Left ventricle myocardium inferior (tissue), 1 donor: Measurements from ENCODE around the gene MICAL1. TPM values are rescaled to one million over a fixed set of nuclear protein-coding genes. Genes with fewer than 3 reads are reported as not detected.
A peak's percentile ranks its signal among the peaks of the same experiment; 100 is the strongest.
"Not testable (repeated sequence)": the region's sequence is repeated elsewhere in the genome, so short reads cannot be mapped to it uniquely, and the experiment has no call there.

ENCODE experiments used
- DNase-seq: peaks from one replicate; pipeline ENCODE4 v3.0.0-alpha.2; 2020
- H3K27ac ChIP-seq: fragments of 200-600 bp; replicated peaks from 2 replicates; pipeline ENCODE4 v1.8.0; 2021
- H3K27me3 ChIP-seq: fragments of 200-600 bp; 2 replicates; pipeline ENCODE4 v1.8.0; 2021; ENCODE audit warnings: low read depth
- H3K36me3 ChIP-seq: fragments of 200-600 bp; 2 replicates; pipeline ENCODE4 v1.8.0; 2021
- H3K4me1 ChIP-seq: fragments of 200-600 bp; 2 replicates; pipeline ENCODE4 v1.8.0; 2021
- H3K4me3 ChIP-seq: fragments of 200-600 bp; 2 replicates; pipeline ENCODE4 v1.8.0; 2021; ENCODE audit warnings: mild to moderate bottlenecking, moderate library complexity
- H3K9me3 ChIP-seq: fragments of 200-600 bp; replicated peaks from 2 replicates; pipeline ENCODE4 v1.8.0; 2021
- CTCF ChIP-seq: fragments of 200-600 bp; IDR thresholded peaks from 2 replicates; pipeline ENCODE4 v1.8.0; 2021; ENCODE audit warnings: antibody characterized with exemption, mild to moderate bottlenecking, borderline replicate concordance
- intact Hi-C: fragments of 100-400 bp; cut with micrococcal nuclease; formaldehyde crosslinking; loops from one replicate; pipeline ENCODE4 v1.11.0; 2022
- total RNA-seq: library from RNA; stranded (reverse); fragmentation: NEBNext Ultra II Directional; extraction: Animal tissue kit (Norgen Biotek cat#: 25700); gene quantifications from one replicate; pipeline ENCODE4 v1.2.1, GENCODE V29; 2021
- donor health status: DM: no; HTN: yes; CAD: no; lungs with severe emphysema.

The MICAL1 gene
- total RNA-seq, 1 donor from 2014 or later = 5.6 TPM

GRCh38 chr6:109469591-109470189, 14.1 kb upstream of the MICAL1 start:
- no peak for DNase-seq
- Histone ChIP-seq H3K4me3 (no peak overlapping the region), H3K9me3 (no peaks in the 10 kb centered on the region), H3K36me3 (peaks cover 86% of the 10 kb centered on the region), H3K27me3 (no peaks in the 10 kb centered on the region), H3K4me1 (peaks cover 13% of the 10 kb centered on the region), H3K27ac (no peak overlapping the region)
- TF ChIP-seq CTCF = no peak
- intact Hi-C loops = no loop called here

- TF ChIP-seq CTCF = no peak
Observed at GRCh38 chr6:109467696-109468095, 12.1 kb upstream of the MICAL1 start.

GRCh38 chr6:109466212-109466923, 10.8 kb upstream of the MICAL1 start:
- peaks cover 75% of the 10 kb centered on the region for H3K36me3 ChIP-seq
- H3K27ac ChIP-seq = peak overlapping the region; percentile 20
- TF ChIP-seq CTCF = no peak
- peaks cover 13% of the 10 kb centered on the region for H3K4me1 ChIP-seq
- intact Hi-C loops = no loop called here
- no peaks in the 10 kb centered on the region for H3K27me3 ChIP-seq
- H3K9me3 ChIP-seq = no peaks in the 10 kb centered on the region
- DNase-seq = no peak
- no peak overlapping the region for H3K4me3 ChIP-seq

More at GRCh38 chr6:109467696-109468095, 12.1 kb upstream of the MICAL1 start:
- Histone ChIP-seq H3K4me3 (no peak overlapping the region), H3K4me1 (peaks cover 13% of the 10 kb centered on the region), H3K36me3 (peaks cover 76% of the 10 kb centered on the region), H3K27me3 (no peaks in the 10 kb centered on the region), H3K27ac (no peak overlapping the region), H3K9me3 (no peaks in the 10 kb centered on the region)
- DNase-seq = no peak
- intact Hi-C loops = no loop called here

- no peak for TF ChIP-seq CTCF
- H3K36me3 ChIP-seq = peaks cover 75% of the 10 kb centered on the region
- DNase-seq = no peak
Observed at GRCh38 chr6:109465772-109466171, 10.2 kb upstream of the MICAL1 start.

GRCh38 chr6:109461733-109462526, 6.4 kb upstream of the MICAL1 start:
- intact Hi-C loops = no loop called here

More at GRCh38 chr6:109465772-109466171, 10.2 kb upstream of the MICAL1 start:
- intact Hi-C loops = no loop called here
- H3K27me3 ChIP-seq = no peaks in the 10 kb centered on the region
- H3K27ac ChIP-seq = peak overlapping the region; percentile 20
- peaks cover 3% of the 10 kb centered on the region for H3K9me3 ChIP-seq
- peaks cover 13% of the 10 kb centered on the region for H3K4me1 ChIP-seq
- H3K4me3 ChIP-seq = no peak overlapping the region

GRCh38 chr6:109461205-109461604, 5.6 kb upstream of the MICAL1 start:
- H3K27ac ChIP-seq, H3K9me3 ChIP-seq, DNase-seq, intact Hi-C loops, H3K4me3 ChIP-seq, H3K27me3 ChIP-seq: not testable (repeated sequence)
- H3K4me1 ChIP-seq = peaks cover 27% of the 10 kb centered on the region
- peaks cover 43% of the 10 kb centered on the region for H3K36me3 ChIP-seq

More at GRCh38 chr6:109461733-109462526, 6.4 kb upstream of the MICAL1 start:
- no peak for TF ChIP-seq CTCF
- H3K36me3 ChIP-seq = peaks cover 49% of the 10 kb centered on the region
- H3K27me3 ChIP-seq = no peaks in the 10 kb centered on the region
- DNase-seq = no peak
- peaks cover 3% of the 10 kb centered on the region for H3K9me3 ChIP-seq
- peaks cover 24% of the 10 kb centered on the region for H3K4me1 ChIP-seq
- H3K4me3 ChIP-seq = no peak overlapping the region
- H3K27ac ChIP-seq = no peak overlapping the region
